ENCODE results near the gene WDR59.
"Not testable (repeated sequence)": the region's sequence is repeated elsewhere in the genome, so short reads cannot be mapped to it uniquely, and the experiment has no call there.

Gene WDR59

DNA sequence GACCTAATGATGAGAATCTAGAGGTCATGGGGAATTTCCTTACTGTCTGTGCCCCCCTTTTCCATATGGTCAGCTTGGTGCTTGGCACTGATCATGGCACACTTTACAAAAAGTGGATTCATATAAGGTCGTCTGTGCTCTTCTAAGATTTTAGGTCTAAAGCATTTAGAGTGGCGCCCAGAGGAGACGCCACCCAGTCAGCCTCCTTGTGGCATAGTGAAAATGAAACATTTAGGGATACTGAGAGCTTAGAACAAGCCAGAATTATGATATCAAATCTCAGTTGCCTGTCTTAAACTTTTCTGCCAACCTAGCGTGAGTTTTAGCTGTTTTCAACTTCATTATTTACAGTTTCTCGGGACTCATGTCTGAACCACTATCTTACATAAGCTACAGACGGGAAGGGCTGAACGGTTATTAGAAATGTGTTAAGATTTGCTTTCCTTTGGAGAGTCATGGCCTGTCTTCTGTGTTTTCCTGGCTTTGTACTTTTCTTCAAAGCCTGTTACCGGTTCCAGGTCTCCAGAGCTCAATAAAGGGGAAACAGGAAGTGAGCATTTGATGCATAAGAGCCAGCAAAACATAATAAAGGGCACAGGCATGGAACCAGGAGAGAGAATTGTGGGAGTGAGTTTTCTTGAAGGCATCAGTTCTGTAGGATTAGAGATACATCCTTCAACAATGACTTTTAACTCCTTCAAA, 27.6 kb upstream of the WDR59 start:
- no peak for DNase-seq (ENCODE audit: low read depth)

DNA sequence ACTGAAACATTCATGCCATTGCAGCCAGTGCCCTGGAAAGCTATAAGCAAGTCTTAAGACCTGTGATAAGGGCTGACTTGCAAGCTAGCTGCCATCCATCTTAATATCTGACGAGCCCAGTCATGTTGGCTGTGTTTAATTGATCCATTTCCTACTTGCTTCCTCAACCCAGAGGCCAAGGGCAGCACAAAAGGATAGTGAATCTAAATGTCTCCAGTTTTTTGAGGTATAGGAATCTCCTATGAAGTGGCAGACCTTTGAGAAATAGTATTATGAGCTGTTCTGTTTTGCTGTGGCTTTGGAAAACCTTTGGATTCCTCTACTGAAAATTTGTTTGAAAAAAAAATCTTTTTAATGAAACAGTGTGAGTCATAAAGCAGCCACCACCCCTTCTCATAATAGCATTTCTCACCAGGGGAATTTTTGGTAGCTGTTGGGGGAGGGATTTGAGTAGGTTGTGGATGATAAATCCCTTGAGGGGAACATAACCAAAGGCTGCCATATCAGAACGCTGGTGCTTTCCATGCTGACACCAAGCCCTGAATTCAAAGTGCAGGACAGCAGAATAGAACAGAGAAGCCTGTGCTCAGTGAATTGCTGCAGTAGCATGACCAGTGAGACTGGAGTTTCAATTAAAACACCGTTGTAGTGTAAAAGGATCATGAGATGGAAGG, 26.8 kb upstream of the WDR59 start:
- DNase-seq (ENCODE audit: low read depth) = no peak

- no peak for DNase-seq (ENCODE audit: low read depth)
Measured at GRCh38 chr16:75010427-75010826, 25.5 kb upstream of the WDR59 start.

- no peak for DNase-seq (ENCODE audit: low read depth)
Measured at GRCh38 chr16:75007443-75007842, 22.5 kb upstream of the WDR59 start.

GRCh38 chr16:75005697-75006096, 20.8 kb upstream of the WDR59 start:
- no peak for DNase-seq (ENCODE audit: low read depth)

- DNase-seq (ENCODE audit: low read depth) = no peak
Measured at GRCh38 chr16:75004460-75004859, 19.5 kb upstream of the WDR59 start.

- no peak for DNase-seq (ENCODE audit: low read depth)
Measured at GRCh38 chr16:75003931-75004330, 19.0 kb upstream of the WDR59 start.

GRCh38 chr16:75002474-75002873, 17.6 kb upstream of the WDR59 start:
- DNase-seq (ENCODE audit: low read depth) = no peak

DNA sequence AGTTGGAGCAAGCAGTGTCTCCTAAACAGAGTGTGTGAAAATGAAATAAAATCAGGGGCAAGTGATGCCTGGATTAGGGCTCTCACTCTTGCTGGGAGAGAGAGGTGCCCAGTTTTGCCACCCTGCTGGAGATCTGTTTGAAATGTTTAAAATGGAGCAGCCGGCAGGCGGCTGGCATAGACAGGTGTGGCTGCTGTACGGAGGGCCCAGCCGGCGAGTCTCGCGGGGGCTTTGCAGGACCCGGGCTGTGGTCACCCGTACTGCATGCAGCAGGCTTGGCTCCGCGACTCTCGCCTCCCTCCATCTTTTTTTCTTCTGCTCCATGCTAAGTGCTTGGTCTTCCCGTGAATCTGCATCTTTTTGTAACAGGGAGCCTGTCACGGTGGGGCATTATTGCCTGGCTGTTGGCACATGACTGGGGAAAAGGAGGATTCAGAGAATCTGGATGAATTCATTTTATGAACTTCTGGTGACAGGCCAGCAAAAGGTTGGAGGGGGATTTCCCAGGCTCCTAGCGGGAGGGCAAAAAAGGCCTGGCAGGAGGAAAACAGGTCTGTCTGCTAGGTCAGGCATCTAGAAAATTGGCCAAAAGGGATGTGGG, 15.7 kb upstream of the WDR59 start:
- DNase-seq (ENCODE audit: low read depth) = no peak

DNA sequence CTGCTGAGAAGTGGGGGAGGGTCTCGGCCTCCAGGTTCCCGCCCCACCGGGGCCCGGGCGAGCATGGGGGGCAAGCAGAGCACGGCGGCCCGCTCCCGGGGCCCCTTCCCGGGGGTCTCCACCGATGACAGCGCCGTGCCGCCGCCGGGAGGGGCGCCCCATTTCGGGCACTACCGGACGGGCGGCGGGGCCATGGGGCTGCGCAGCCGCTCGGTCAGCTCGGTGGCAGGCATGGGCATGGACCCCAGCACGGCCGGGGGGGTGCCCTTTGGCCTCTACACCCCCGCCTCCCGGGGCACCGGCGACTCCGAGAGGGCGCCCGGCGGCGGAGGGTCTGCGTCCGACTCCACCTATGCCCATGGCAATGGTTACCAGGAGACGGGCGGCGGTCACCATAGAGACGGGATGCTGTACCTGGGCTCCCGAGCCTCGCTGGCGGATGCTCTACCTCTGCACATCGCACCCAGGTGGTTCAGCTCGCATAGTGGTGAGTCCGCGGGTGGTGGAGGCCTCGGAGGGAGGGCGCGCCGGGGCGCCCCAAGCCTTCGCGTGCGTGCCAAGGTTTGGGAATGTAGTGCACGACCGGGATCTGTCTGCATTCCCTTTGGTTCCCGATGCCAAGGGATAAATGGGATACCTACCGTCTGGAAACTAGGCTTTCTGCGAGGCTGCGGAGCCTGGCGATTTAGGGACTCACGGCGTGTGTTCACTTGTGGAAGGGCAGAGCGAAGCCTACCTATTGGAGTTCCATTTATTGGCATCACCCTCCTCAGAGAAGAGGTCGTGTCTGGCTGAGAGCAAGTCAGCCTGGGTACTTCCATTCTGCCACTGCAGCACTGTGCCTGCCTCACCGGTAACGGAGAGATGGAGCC, 14.9 kb upstream of the WDR59 start:
- DNase-seq (ENCODE audit: low read depth) = peak; percentile 42

DNA sequence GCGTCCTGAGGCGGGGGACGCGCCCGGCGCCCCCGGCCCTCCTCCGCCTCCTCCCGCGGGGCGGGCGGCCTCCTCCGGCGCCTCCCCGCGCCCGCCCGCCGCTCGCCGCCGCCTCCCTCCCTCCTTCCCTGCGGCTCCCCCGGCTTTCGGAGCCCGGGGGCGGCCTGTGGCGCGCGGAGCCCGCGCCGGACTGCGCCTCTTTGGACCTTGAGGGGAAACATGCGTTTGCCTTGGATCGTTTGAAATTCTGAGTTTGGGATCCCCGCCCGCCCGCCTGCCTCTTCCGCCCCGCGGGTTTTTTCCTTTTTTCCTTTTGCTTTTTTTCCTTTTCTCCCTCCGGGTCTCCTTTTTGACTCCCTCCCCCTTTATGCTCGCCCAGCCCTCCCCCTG, 14.3 kb upstream of the WDR59 start:
- no peak for DNase-seq (ENCODE audit: low read depth)

DNA sequence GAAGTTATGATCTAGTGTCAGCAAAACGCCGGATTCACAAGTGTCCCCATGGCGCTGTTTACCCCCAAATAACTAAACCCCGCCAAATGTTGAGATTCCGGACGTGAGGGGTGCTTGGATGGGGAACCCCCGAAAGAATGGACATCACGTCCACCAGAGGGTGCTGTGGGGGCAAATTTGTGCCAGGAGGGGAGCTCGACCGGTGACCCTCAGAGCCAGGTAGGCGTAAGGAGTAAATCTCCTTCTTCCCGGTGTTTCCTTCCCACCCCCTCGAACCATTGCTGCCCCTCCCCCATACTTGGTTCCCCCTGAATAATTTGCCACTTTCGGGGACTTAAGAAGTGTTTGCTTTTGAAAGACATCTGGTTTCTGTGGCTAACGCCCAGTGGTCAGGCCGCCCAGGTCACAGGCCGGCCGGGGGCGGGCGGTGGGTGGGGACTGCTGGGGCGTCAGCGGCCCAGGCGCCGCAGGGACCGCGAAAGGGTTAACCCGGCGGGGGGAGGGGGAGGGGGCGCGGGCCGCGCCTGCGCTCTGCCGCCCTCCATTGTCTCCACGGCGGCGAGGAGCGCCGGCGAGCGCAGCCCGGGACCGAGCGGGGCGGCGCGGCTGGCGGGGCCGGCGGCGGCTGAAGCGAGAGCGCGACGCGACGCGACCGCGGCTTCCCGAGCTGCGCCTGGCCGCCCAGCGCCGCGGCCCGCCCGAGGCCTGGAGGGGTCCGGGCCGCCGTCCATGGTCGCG, 13.7 kb upstream of the WDR59 start, which contains the start of gene ZNRF1:
Gene ZNRF1 (plus strand): TSS at position 544 of the 738 bp plus-strand sequence. CDS start 648 bp downstream, outside the sequence.
- peak; percentile 72 for DNase-seq (ENCODE audit: low read depth)

DNA sequence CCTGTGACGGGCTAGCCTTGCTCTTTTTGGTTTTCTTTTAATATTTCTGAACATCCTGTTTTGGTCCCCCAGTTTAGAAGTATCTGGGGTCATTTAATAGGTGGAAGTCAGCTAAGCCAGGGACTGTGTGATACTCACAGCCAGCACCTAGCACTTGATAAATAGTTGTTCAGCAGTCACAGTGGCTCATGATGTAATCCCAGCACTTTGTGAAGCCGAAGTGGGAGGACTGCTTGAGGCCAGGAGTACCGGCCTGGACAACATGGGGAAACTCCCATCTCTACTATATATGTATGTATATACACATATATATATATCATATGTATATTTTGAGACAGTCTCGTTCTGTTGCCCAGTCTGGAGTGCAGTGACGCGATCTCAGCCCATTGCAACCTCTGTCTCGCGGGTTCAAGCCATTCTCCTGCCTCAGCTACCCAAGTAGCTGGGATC, 12.1 kb upstream of the WDR59 start:
- DNase-seq (ENCODE audit: low read depth) = no peak

DNA sequence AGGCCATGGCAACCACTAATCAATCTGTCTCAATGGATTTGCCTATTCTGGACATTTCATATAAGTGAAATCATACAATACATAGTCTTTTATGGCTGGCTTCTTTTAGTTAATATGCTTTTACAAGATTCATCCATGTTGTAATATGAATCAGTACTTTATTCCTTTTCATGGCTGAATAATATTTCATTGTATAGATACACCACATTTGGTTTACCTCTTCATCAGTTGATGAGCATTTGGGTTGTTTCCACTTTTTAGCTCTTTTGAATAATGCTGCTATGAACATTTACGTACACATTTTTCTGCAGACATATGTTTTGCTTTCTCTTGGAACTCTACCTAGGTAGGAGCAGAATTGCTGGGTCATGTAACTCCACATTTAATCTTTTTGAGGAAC, 11.1 kb upstream of the WDR59 start:
- no peak for DNase-seq (ENCODE audit: low read depth)

DNA sequence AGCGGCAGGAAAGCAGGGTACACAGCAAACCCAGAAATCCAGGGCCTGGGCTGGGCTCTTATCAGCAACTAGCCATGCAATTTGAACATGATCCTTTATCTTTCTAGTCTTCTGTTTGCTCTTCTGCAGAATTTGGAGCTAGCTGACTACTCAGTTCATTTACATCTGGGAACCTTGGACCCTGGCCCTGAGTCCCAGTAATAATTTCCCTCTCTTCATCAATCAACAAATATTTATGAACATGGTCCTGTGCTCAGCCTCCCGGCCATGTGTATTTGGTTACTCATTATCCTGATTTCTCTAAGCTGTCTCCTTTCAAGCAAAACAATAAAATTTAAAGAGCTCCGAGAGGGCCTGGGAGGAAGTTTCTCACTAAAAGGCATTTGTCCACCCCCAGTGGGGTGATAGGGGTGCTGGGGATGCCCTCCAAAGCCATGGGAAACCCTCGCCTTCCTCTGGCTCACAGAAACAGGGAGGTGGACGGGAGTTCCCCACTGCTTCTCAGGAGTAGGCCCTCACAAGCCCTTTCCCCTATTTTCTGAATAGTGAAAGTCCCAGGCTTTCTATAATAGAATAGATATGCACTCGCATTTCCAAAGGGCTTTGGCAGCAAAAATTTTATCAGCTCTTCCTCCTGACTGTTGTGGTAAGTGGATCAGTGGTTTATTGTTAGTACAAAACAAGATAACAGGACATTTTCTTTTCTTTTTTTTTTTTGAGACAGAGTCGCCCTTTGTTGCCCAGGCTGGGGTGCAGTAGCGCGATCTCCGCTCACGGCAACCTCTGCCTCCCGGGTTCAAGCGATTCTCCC, 6.9 kb upstream of the WDR59 start:
- DNase-seq (ENCODE audit: low read depth) = no peak

DNA sequence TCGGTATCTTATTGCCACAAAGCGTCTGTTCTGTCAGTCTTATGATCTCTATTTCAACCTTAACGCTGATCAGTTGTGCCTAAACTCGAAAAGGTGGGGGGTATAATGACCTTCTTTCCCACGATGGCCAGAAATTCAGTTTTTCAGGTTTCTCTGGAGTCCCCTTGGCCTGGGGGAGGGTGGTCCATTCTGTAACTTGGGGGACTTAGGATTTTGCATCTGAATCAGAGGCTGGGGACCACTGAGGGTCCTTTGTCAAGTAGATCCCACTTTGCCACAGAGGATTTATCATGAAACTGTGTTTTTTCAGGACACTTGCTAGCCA, 6.3 kb upstream of the WDR59 start:
- no peak for DNase-seq (ENCODE audit: low read depth)

DNA sequence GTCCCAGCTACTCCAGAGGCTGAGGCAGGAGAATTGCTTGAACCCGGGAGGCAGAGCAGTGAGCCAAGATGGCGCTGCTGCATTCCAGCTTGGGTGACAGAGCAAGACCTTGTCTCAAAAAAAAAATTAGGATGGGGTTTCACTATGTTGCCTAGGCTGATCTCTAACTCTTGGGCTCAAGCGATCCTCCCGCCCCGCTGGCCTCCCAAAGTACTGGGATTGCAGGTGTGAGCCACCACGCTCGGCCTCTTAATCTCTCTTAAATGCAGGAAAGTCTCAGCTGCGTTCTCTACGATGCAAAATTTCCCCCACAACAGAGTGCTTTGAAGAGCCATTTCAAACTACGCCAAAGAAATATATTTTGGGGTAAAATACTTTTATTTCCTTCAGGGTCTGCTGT, 5.9 kb upstream of the WDR59 start:
- DNase-seq (ENCODE audit: low read depth) = no peak

GRCh38 chr16:74989864-74990263, 4.9 kb upstream of the WDR59 start:
- not testable (repeated sequence) for DNase-seq (ENCODE audit: low read depth)

DNA sequence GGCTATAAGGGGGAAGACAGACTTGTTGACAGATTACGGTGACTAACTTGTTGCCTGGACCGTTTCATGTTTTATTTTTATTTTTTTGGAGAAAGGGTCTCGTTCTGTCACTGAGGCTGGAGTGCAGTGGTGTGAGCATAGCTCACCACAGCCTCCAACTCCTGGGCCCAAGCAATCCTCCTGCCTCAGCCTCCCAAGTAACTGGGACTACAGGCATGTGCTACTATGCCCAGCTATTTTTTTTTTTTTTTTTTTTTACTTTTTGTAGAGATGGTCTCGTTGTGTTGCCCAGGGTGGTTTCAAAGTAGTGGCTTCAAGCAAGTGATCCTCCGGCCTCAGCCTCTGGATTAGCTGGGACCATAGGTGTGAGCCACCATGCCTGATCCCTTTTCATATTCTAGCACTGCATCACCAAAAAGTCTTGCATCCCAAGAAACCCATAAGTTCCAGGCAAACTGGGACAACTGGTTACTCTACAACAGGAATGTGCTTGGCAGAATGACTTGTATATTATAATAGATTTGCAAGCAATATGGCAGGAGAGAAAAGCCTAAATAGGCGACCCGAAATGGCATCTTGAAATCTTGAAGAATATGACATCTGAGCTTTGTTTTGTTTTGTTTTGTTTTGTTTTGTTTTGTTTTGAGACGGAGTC, 2.2 kb upstream of the WDR59 start:
- DNase-seq (ENCODE audit: low read depth) = no peak

GRCh38 chr16:74984194-74984528, 762 bp downstream of the WDR59 start:
- DNase-seq (ENCODE audit: low read depth) = no peak

- no peak for DNase-seq (ENCODE audit: low read depth)
Measured at GRCh38 chr16:74982256-74982655, 2.7 kb downstream of the WDR59 start.

All from stimulated activated CD8-positive, alpha-beta memory T cell treated with anti-CD3 and anti-CD28 coated beads, Interleukin-4, amount 100 ng/mL, for 24 hours (primary cell).